Erythroblast (primary cell): Measurements from ENCODE around the gene SCTR.

Experiments
- GATA1 ChIP-seq: IDR thresholded peaks from 2 replicates; pipeline ENCODE4 v1.6.1; 2011; ENCODE audit warnings: low read depth, mild to moderate bottlenecking, control low read depth, low read length, moderate library complexity
- POLR2A ChIP-seq: IDR thresholded peaks from 2 replicates; pipeline ENCODE4 v1.6.1; 2011; ENCODE audit warnings: mild to moderate bottlenecking, low read length

DNA sequence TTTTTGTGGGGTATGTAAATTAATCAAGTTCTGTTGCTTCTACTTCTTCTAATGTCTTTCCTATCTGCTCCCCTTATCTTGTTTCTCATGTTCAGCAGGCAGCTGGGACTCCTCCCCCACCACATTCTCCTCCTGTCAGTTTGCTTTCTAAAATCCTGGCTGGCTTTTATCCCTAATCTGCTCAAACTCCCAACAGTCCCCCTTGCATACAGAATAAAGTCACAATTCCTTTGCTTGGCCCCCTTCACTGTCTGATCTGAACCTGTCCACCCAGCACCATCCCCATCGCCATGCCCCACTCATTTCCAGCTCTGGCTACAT lies 22.1 kb upstream of the SCTR start:
- TF ChIP-seq POLR2A (no peak), GATA1 (no peak)
